ENCODE results near the gene DVL2. TPM values are rescaled to one million over a fixed set of nuclear protein-coding genes. Genes with fewer than 3 reads are reported as not detected.

Gene DVL2
- total and polyA plus RNA-seq, 2 of the 13 experiments (the other 11 are each of a cell fraction or from before 2014, with no cell fraction given), result 5.7 to 38.2 TPM

GRCh38 chr17:7280519-7281073 is 46.3 kb upstream of the DVL2 start (continued):
- TF ChIP-seq ATF7-NPFF (CRISPR knock-in tag; IDR thresholded peaks at IDR 0.05; ENCODE audit: low read depth) (peak; percentile 80), ZNF136 (CRISPR knock-in tag; IDR thresholded peaks at IDR 0.05; ENCODE audit: low read depth) (0 out of 2 replicates have a peak, but pooled peaks have one; percentile 69), SNAPC4 (CRISPR knock-in tag; IDR thresholded peaks at IDR 0.05) (peak; percentile 51; the same call in 1 of the 2 replicates), SIN3B (IDR thresholded peaks at IDR 0.05; ENCODE audit: low read length) (no peak), ZBTB21 (CRISPR knock-in tag; IDR thresholded peaks at IDR 0.05) (no peak), MEF2D (CRISPR knock-in tag; IDR thresholded peaks at IDR 0.05) (no peak), ETV5 (CRISPR knock-in tag; IDR thresholded peaks at IDR 0.05; ENCODE audit: borderline replicate concordance) (peak; percentile 24; the same call in 1 of the 2 replicates), MED1 (CRISPR knock-in tag; IDR thresholded peaks at IDR 0.05) (peak; percentile 71), ZNF839 (CRISPR knock-in tag; IDR thresholded peaks at IDR 0.05; ENCODE audit: borderline replicate concordance) (no peak), HOMEZ (CRISPR knock-in tag; IDR thresholded peaks at IDR 0.05; ENCODE audit: low read depth) (0 out of 2 replicates have a peak, but pooled peaks have one; percentile 22), ZNF687 (CRISPR knock-in tag; IDR thresholded peaks at IDR 0.05) (peak; percentile 90), POLR2AphosphoS2 (IDR thresholded peaks at IDR 0.05; ENCODE audit: low read depth, low read length) (no peak), XRCC5 (optimal IDR thresholded peaks at IDR 0.05; ENCODE audit: low read length) (peak; percentile 80)
- TF ChIP-seq, protein P1, sequence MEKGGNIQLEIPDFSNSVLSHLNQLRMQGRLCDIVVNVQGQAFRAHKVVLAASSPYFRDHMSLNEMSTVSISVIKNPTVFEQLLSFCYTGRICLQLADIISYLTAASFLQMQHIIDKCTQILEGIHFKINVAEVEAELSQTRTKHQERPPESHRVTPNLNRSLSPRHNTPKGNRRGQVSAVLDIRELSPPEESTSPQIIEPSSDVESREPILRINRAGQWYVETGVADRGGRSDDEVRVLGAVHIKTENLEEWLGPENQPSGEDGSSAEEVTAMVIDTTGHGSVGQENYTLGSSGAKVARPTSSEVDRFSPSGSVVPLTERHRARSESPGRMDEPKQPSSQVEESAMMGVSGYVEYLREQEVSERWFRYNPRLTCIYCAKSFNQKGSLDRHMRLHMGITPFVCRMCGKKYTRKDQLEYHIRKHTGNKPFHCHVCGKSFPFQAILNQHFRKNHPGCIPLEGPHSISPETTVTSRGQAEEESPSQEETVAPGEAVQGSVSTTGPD (CRISPR knock-in tag; IDR thresholded peaks at IDR 0.05), result no peak
- TF ChIP-seq, protein P2, sequence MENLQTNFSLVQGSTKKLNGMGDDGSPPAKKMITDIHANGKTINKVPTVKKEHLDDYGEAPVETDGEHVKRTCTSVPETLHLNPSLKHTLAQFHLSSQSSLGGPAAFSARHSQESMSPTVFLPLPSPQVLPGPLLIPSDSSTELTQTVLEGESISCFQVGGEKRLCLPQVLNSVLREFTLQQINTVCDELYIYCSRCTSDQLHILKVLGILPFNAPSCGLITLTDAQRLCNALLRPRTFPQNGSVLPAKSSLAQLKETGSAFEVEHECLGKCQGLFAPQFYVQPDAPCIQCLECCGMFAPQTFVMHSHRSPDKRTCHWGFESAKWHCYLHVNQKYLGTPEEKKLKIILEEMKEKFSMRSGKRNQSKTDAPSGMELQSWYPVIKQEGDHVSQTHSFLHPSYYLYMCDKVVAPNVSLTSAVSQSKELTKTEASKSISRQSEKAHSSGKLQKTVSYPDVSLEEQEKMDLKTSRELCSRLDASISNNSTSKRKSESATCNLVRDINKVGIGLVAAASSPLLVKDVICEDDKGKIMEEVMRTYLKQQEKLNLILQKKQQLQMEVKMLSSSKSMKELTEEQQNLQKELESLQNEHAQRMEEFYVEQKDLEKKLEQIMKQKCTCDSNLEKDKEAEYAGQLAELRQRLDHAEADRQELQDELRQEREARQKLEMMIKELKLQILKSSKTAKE (CRISPR knock-in tag; IDR thresholded peaks at IDR 0.05; ENCODE audit: borderline replicate concordance), result no peak

Measured in HepG2 (cell line).